HG03575 (cell line): Measurements from ENCODE around the gene NXPH1.
"Not testable (repeated sequence)": the region's sequence is repeated elsewhere in the genome, so short reads cannot be mapped to it uniquely, and the experiment has no call there.

Source experiments
- ATAC-seq: cut with Tn5 transposase; IDR thresholded peaks from one replicate; pipeline ENCODE4 v1.9.1; 2021; ENCODE audit not compliant: unreplicated experiment, insufficient number of reproducible peaks, low FRiP score; ENCODE audit errors: extremely low read depth

NXPH1 gene

DNA sequence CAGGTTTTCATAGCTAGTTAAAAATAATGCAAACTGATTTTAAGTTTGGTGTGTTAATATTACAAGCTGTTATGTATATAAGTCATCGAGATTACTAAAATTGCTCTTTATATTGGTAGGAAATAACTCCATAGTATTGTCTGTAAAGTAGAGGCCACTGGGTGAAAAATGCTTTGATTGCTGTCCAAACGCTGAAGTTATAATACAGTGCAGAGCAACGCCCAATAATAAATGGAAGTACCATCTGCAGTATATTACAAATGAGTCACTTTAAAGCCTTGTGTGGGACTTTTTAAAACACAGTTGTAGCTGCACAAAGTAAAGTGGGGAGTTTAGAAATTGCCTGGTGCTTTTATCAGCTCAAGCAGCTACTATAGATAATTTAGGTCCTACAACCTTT lies 196.1 kb downstream of the NXPH1 start:
- ATAC-seq: no peak

DNA sequence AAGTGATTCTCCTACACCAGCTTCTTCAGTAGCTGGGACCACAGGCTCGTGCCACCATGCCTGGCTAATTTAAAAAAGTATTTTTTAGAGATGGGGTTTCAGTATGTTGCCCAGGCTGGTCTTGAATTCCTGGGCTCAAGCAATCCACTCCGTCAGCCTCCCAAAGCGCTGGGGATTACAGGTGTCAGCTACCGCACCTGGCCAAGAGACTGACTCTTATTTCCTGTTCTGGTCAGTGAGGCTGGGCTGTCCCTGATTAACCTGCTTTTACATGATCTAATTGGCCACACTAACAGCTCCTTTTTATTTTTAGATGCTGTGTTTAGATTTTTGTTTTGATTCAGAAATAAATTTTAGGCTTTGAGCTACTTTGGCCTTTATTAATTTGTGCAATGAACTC lies 203.9 kb downstream of the NXPH1 start:
- ATAC-seq: no peak

DNA sequence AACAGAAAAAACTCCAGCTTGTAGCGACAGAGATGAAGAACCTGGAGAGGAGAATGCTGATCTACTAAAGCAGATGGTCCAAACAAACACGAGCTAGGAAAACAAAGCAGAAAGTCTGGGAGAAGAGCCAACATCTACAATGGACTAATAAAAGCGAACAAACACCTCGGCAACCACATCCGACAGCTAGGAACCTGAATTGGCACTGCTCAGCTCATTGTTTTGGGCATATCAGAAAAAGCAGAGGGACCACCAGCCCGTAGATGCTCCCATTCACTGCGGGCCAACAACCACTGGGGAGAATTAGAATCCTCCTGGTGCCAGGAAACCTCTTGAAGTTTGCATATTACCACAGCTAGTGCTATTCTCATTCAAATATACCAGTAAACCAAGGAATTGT lies 204.7 kb downstream of the NXPH1 start:
- no peak for ATAC-seq

GRCh38 chr7:8639668-8640067 lies 206.3 kb downstream of the NXPH1 start:
- no peak for ATAC-seq

- ATAC-seq: no peak
Measured at GRCh38 chr7:8640671-8641070, 207.3 kb downstream of the NXPH1 start.

- no peak for ATAC-seq
Measured at GRCh38 chr7:8668627-8669500, 235.5 kb downstream of the NXPH1 start.

- no peak for ATAC-seq
Measured at GRCh38 chr7:8669501-8669851, 236.1 kb downstream of the NXPH1 start.

DNA sequence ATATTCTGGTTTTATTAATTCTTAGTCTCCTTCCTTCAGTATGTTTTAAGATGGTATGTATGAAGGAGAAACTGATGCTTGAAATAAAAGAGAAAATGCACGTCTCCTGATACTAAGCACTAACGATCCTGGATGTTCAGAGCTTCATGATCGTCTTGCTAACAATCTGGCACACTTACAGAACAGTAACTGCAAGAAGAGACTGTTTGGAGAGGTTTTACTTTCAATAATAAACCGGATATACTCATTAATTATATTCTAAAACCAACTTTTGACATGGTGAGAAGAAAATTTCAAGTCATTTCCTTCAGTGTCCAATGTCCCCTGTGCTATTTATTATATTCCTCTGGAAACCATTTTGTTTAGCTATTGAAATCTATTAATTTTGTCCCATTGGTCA lies 251.0 kb downstream of the NXPH1 start:
- no peak for ATAC-seq

- ATAC-seq: no peak
Measured at GRCh38 chr7:8699875-8700624, 266.6 kb downstream of the NXPH1 start.

GRCh38 chr7:8702807-8703206 lies 269.4 kb downstream of the NXPH1 start:
- ATAC-seq: no peak

DNA sequence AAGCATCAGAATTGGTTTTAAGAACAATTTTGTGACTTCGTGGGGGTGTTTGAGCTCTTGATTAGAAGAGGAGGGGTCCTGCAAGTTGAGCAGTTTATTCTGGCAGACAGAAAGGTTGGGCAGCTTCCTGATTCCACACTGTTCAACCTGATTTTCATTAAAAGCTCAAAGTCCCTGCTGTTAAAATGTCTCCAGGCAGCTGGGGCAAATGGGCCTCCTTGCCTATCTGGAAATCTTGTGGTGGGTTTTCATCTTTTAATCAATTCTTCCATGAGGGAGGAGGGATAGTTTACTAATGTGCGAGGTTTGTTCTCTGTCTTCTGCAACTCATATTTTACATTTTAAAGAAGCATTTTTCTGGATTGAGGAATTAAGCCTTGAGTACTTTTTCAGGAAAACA lies 276.7 kb downstream of the NXPH1 start:
- ATAC-seq: no peak

DNA sequence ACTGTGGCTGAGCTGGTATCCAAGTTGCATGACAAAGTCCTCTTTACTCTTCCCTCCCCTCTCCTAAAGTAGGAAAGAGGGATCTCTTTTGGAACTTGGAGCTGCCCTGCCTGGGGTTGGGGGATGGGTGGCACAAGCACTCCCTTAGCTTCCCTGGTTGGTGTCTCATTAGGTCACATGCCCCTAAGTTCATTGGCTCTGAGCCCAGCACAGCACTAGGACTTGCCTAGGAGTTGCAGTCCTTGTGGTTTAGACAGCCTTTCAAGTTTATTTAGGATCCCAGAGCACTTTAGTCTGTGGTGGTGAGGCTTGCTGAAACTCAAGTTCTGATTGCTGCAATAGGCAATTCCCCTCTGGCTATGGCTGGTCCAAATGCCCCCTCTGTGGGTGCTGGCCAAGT lies 281.4 kb downstream of the NXPH1 start:
- ATAC-seq: no peak

DNA sequence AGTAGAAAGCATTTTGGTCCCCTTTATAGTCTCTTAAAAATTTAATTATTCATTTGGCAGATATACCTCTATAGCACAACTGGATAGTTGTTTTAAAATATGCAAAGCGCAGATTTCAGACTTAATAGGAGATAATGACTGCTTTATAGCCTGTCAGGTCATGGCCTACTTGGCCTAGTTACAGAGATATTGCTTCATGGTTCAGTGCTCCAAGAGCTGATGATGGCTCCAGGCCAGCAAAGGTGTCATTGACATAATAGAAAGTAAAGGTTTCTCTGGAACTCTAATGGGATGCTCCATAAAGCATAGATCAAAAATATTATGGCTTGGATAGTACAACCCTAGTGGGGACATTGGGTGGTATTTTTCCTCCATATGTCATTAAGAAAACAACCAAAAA lies 285.7 kb downstream of the NXPH1 start:
- no peak for ATAC-seq

DNA sequence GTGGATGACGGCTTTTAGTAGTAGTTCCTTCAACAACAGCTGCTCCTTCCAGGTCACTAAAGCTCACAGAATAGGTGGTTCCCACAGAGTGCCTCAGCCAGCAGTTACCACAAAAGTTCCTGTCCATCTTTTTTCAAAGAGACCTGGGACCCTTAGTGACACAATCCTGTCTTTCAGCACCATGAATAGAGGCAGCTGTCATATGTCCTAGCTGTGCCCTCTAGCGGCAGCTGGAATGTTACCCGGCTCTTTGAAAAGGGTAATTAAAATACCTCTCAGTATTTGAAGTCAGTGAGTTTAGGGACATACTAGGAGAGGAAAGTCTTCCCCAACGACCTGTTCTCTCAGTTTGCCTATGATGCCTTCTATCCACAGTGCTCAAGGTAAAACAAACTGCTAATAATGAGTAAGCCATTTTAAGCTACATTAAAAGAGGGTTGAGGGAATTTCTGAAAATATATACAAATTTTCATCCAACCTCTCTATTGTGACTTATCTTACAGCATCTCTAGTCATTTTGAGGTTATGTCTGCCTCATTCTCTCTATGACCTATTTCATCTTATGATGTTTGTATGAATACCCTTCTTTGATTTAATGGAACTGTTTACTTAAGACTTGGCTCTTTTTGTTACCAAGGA lies 290.8 kb downstream of the NXPH1 start:
- no peak for ATAC-seq

GRCh38 chr7:8731756-8732155 lies 298.3 kb downstream of the NXPH1 start:
- not testable (repeated sequence) for ATAC-seq

DNA sequence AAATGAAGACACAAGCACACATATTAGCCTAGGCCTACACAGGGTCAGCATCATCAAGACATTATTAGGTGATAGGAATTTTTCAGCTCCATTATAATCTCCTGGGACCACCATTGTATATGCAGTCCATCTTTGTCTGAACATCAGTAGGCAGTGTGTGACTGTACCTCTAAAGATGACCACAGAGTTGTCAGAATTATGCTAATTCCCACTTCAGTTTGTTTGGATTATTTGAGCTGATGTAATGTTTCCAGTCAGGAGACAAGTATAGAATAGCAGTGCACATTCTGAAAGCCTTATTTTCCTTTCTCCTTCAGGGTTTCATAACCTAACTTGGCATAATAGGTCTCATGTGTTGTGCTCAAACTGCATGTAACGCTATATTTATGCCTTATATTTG lies 306.4 kb downstream of the NXPH1 start:
- ATAC-seq: no peak

- no peak for ATAC-seq
Measured at GRCh38 chr7:8742837-8743236, 309.4 kb downstream of the NXPH1 start.

DNA sequence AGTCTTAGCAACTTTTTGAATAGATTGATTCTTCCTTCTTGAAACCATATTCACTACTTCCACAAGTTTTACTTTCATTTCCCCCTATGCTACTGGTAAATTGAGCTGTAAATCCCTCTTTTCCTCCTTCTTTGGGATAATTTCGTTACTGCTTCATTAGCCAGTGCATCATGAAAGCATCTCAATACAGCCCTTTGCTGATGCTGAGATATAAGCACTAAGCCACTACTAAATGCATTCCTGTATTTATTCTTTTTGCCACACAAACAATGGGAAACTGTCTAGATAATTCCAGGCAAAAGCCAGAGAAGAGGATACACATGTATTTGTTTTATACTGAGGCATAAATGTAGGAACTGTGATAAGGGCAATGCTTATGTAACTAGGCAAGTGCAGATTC lies 313.9 kb downstream of the NXPH1 start:
- no peak for ATAC-seq

GRCh38 chr7:8751557-8752231 lies 318.3 kb downstream of the NXPH1 start:
- ATAC-seq: no peak
